ENCODE data around the gene SYNGAP1. TPM values are rescaled to one million over a fixed set of nuclear protein-coding genes. Genes with fewer than 3 reads are reported as not detected.

Gene SYNGAP1
- total and polyA plus RNA-seq, 4 donors = 11.5 to 98.9 (median 52.9) TPM

DNA sequence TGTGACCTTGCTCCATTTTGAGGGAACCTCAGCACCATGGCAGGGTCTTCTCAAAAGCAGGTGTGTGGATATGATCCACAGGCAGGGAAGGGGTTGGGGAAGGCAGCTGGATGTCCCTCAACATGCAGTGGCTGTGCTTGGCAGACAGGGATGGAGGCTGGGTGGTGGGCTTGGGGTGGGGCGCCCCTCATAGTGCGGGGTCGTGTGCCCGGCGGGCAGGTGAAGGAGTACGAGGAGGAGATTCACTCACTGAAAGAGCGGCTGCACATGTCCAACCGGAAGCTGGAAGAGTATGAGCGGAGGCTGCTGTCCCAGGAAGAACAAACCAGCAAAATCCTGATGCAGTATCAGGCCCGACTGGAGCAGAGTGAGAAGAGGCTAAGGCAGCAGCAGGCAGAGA is 26.5 kb downstream of the SYNGAP1 start:
- 94% methylated on average over 10 of the region's 10 CpGs for WGBS (ENCODE audit: insufficient coverage)
- H3K36me3 ChIP-seq (ENCODE audit: control insufficient read depth, insufficient read depth, low read length) = peaks cover 80% of the 10 kb centered on the region
- no peak for DNase-seq (ENCODE audit: low read depth in 4 of 6, low spot score in 6 of 6)
- no peaks in the 10 kb centered on the region for H3K9me3 ChIP-seq (ENCODE audit: control insufficient read depth, insufficient read depth, low read length)
- no peaks in the 10 kb centered on the region for H3K27me3 ChIP-seq (ENCODE audit: control insufficient read depth, insufficient read depth, low read length)
- H3K27ac ChIP-seq (ENCODE audit: low read depth, low read length) = no peak overlapping the region
- no peaks in the 10 kb centered on the region for H3K4me1 ChIP-seq (ENCODE audit: control insufficient read depth, insufficient read depth, low read length)
- H3K4me3 ChIP-seq (ENCODE audit: low read depth, low read length) = no peak overlapping the region

DNA sequence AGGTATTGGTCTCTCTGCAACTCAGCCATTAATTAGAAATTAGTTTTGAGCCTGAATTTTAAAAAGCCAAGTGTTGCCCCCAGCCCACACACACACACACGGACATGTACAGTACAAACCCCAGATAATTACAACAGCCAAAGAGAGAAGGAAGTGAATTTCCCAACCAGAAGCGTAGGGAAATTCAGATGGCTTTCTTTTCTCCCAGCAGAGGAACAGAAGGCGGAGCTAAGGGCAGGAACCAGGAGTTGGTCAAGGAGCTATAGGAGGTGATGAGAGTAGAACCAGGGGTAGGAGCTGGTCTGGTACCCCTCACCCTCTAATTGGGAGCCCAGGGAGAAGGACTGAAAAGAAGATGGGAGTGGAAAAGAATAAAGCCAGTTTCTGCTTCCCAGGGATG is 30.6 kb downstream of the SYNGAP1 start:
- Histone ChIP-seq H3K27me3 (ENCODE audit: control insufficient read depth, insufficient read depth, low read length) (no peaks in the 10 kb centered on the region), H3K9me3 (ENCODE audit: control insufficient read depth, insufficient read depth, low read length) (no peaks in the 10 kb centered on the region), H3K36me3 (ENCODE audit: control insufficient read depth, insufficient read depth, low read length) (peaks cover 61% of the 10 kb centered on the region), H3K4me1 (ENCODE audit: control insufficient read depth, insufficient read depth, low read length) (peaks cover 17% of the 10 kb centered on the region), H3K27ac (ENCODE audit: low read depth, low read length) (no peak overlapping the region), H3K4me3 (ENCODE audit: low read depth, low read length) (no peak overlapping the region)
- no peak for DNase-seq (ENCODE audit: low read depth in 4 of 6, low spot score in 6 of 6)
- no CpG with 5 or more reads among the region's 3 CpGs for WGBS (ENCODE audit: insufficient coverage)

DNA sequence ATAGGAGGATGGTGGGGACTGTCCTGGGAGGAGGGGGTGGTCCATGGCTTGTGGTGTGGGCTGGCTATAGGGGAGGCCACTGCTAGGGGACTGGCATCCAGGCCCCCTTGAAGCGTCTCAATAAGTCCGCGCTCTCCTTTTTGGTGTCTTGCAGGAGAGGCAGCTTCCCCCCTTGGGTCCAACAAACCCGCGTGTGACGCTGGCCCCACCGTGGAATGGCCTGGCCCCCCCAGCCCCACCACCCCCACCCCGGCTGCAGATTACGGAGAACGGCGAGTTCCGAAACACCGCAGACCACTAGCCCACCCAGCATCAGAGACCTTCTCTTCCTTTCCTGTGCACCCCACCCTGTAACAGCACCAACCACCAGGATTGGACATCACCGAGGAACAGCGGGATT is 31.7 kb downstream of the SYNGAP1 start:
- H3K4me3 ChIP-seq (ENCODE audit: low read depth, low read length) = no peak overlapping the region
- H3K9me3 ChIP-seq (ENCODE audit: control insufficient read depth, insufficient read depth, low read length) = no peaks in the 10 kb centered on the region
- peaks cover 61% of the 10 kb centered on the region for H3K36me3 ChIP-seq (ENCODE audit: control insufficient read depth, insufficient read depth, low read length)
- H3K27me3 ChIP-seq (ENCODE audit: control insufficient read depth, insufficient read depth, low read length) = no peaks in the 10 kb centered on the region
- peaks cover 24% of the 10 kb centered on the region for H3K4me1 ChIP-seq (ENCODE audit: control insufficient read depth, insufficient read depth, low read length)
- no peak overlapping the region for H3K27ac ChIP-seq (ENCODE audit: low read depth, low read length)
- WGBS (ENCODE audit: insufficient coverage) = 86% methylated on average over 6 of the region's 15 CpGs
- DNase-seq (ENCODE audit: low read depth in 4 of 6, low spot score in 6 of 6) = no peak

DNA sequence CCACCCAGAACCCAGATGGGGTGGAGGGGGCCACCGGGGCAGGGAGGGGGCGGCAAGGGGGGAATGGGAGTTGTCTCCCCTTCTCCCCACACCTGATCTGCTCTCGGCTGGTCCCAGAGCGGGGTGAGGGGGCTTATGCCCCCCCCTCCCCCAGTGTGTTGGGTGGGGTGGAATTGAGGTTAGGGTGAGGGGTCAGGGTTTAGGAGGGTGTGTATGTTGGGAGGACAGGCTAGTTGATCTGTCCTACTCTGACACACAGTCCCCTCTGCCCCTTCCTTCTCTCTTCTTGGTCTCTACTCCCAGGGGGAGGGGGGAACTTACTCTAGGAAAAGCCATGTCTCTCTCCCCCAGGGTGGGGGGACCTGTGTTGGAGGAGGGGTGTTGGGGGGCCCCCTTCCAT is 32.6 kb downstream of the SYNGAP1 start:
- H3K9me3 ChIP-seq (ENCODE audit: control insufficient read depth, insufficient read depth, low read length) = no peaks in the 10 kb centered on the region
- WGBS (ENCODE audit: insufficient coverage) = no CpG with 5 or more reads among the region's 4 CpGs
- H3K4me3 ChIP-seq (ENCODE audit: low read depth, low read length) = no peak overlapping the region
- peaks cover 54% of the 10 kb centered on the region for H3K36me3 ChIP-seq (ENCODE audit: control insufficient read depth, insufficient read depth, low read length)
- H3K27ac ChIP-seq (ENCODE audit: low read depth, low read length) = no peak overlapping the region
- H3K27me3 ChIP-seq (ENCODE audit: control insufficient read depth, insufficient read depth, low read length) = no peaks in the 10 kb centered on the region
- no peak for DNase-seq (ENCODE audit: low read depth in 4 of 6, low spot score in 6 of 6)
- H3K4me1 ChIP-seq (ENCODE audit: control insufficient read depth, insufficient read depth, low read length) = peaks cover 24% of the 10 kb centered on the region

DNA sequence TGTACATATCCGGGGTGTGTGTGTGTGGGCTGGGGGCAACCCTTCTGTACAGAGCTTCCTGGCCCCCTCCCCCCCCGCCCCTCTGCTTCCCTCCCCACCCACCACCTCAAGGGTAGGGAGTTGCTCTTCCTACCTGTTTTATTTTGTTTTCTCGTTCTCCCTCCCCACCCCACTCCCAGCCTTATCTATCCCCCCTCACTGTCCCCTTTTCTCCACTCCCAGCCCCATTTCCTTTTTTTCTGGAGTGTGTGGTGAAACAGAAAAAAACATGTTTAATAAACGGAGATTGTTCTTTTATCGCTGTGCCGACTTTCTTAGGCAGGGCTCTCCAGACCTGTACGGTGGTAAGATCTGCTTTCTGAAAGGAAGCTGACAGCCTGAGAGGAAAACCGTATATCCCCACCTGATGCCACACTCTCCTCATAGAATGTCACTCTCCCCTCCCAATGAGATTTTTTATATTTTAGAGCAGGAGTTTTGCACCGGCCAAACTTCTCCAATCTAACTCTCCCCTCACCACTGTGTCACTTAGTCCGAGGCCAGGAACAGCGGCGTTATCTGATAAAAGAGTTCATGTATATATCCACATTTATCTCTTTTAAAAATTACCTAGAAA is 33.6 kb downstream of the SYNGAP1 start:
- Histone ChIP-seq H3K9me3 (ENCODE audit: control insufficient read depth, insufficient read depth, low read length) (no peaks in the 10 kb centered on the region), H3K27me3 (ENCODE audit: control insufficient read depth, insufficient read depth, low read length) (no peaks in the 10 kb centered on the region), H3K4me3 (ENCODE audit: low read depth, low read length) (peak overlapping the region; percentile 99), H3K36me3 (ENCODE audit: control insufficient read depth, insufficient read depth, low read length) (peaks cover 50% of the 10 kb centered on the region), H3K27ac (ENCODE audit: low read depth, low read length) (peak overlapping the region; percentile 90), H3K4me1 (ENCODE audit: control insufficient read depth, insufficient read depth, low read length) (peaks cover 24% of the 10 kb centered on the region)
- WGBS (ENCODE audit: insufficient coverage) = no CpG with 5 or more reads among the region's 12 CpGs
- no peak for DNase-seq (ENCODE audit: low read depth in 4 of 6, low spot score in 6 of 6)

DNA sequence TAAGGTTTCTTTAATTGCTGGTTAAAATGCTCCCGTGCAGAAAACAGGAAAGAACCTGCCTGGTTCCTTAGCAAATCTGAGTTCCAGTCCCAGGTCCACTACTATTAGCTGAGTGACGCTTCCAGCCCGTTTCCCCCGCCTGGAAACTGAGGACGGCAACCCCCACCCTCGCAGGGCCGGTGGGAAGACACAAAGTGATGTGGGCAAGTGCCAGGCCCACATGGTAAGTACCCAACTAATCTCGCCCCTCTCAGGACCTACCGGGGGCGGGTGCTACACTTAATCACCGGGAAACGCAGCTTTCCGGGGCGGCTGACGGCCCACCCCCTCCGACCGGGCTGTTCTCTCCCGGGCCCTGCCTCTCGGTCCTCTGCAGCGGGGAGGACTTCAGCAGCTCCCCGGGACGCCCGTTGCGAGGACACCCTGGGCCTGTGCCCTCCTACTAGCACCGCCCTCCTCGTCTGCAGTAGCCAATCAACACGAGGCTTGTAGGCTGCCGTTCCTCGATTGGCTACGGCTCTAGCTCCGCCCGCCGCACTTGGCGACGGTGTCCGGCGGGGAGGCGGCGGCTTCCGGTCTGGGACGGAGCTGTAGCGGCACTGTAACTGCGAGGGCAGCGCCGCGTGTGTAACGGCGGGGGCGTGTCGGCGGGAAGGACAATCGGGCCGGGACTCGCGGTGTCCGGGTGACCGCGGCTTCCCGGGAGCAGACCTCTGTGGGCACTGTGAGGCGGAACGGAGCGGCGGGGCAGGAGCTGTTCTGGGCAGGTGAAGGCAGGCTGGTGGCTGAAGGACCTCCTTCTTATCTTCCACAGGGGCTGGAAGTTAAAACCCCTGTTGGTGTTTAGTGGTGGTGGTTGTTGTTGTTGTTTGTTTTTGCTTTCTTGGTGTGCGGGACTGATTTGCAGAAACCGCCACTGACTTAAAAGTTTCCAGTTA is 34.4 kb downstream of the SYNGAP1 start, which contains the start of gene ZBTB9:
Gene ZBTB9, plus strand, starts transcription at position 568 of the 938 bp plus-strand sequence. CDS start 525 bp downstream, outside the sequence.
- H3K4me3 ChIP-seq (ENCODE audit: low read depth, low read length) = peak within 1 kb of the TSS; percentile 99
- DNase-seq (ENCODE audit: low read depth in 4 of 6, low spot score in 6 of 6) = peak; percentile 79 to 98 (median 91)
- WGBS (ENCODE audit: insufficient coverage) = under 1% methylated on average over 64 of the region's 65 CpGs
- no peaks in the 10 kb centered on the region for H3K9me3 ChIP-seq (ENCODE audit: control insufficient read depth, insufficient read depth, low read length)
- no peaks in the 10 kb centered on the region for H3K27me3 ChIP-seq (ENCODE audit: control insufficient read depth, insufficient read depth, low read length)
- H3K4me1 ChIP-seq (ENCODE audit: control insufficient read depth, insufficient read depth, low read length) = peaks cover 24% of the 10 kb centered on the region
- H3K27ac ChIP-seq (ENCODE audit: low read depth, low read length) = peak within 1 kb of the TSS; percentile 90
- H3K36me3 ChIP-seq (ENCODE audit: control insufficient read depth, insufficient read depth, low read length) = peaks cover 42% of the 10 kb centered on the region

DNA sequence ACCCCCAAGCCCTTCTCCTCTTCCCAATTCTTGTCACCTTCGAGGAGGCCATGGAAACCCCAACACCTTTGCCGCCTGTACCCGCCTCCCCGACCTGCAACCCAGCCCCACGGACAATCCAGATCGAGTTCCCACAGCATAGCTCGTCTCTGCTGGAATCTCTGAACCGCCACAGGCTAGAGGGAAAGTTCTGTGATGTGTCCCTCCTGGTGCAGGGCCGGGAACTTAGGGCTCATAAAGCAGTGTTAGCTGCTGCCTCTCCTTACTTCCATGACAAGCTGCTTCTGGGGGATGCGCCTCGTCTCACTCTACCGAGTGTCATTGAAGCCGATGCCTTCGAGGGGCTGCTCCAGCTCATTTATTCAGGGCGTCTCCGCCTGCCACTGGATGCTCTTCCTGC is 35.2 kb downstream of the SYNGAP1 start:
- H3K4me3 ChIP-seq (ENCODE audit: low read depth, low read length) = peak overlapping the region; percentile 99
- no peaks in the 10 kb centered on the region for H3K27me3 ChIP-seq (ENCODE audit: control insufficient read depth, insufficient read depth, low read length)
- peaks cover 38% of the 10 kb centered on the region for H3K36me3 ChIP-seq (ENCODE audit: control insufficient read depth, insufficient read depth, low read length)
- H3K9me3 ChIP-seq (ENCODE audit: control insufficient read depth, insufficient read depth, low read length) = no peaks in the 10 kb centered on the region
- 48% methylated on average over 10 of the region's 16 CpGs for WGBS (ENCODE audit: insufficient coverage)
- peaks cover 24% of the 10 kb centered on the region for H3K4me1 ChIP-seq (ENCODE audit: control insufficient read depth, insufficient read depth, low read length)
- no peak overlapping the region for H3K27ac ChIP-seq (ENCODE audit: low read depth, low read length)
- DNase-seq (ENCODE audit: low read depth in 4 of 6, low spot score in 6 of 6) = no peak

DNA sequence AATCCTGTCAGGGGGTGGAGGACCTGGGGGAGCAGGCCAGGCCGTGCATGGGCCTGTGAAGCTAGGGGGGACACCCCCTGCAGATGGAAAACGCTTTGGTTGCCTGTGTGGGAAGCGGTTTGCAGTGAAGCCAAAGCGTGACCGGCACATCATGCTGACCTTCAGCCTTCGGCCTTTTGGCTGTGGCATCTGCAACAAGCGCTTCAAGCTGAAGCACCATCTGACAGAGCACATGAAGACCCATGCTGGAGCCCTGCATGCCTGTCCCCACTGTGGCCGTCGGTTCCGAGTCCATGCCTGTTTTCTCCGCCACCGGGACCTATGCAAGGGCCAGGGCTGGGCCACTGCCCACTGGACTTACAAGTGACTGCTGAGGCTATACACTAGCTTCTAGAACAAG is 36.3 kb downstream of the SYNGAP1 start:
- Histone ChIP-seq H3K4me1 (ENCODE audit: control insufficient read depth, insufficient read depth, low read length) (peaks cover 24% of the 10 kb centered on the region), H3K4me3 (ENCODE audit: low read depth, low read length) (no peak overlapping the region), H3K36me3 (ENCODE audit: control insufficient read depth, insufficient read depth, low read length) (peaks cover 38% of the 10 kb centered on the region), H3K27me3 (ENCODE audit: control insufficient read depth, insufficient read depth, low read length) (no peaks in the 10 kb centered on the region), H3K27ac (ENCODE audit: low read depth, low read length) (no peak overlapping the region), H3K9me3 (ENCODE audit: control insufficient read depth, insufficient read depth, low read length) (no peaks in the 10 kb centered on the region)
- no peak for DNase-seq (ENCODE audit: low read depth in 4 of 6, low spot score in 6 of 6)
- WGBS (ENCODE audit: insufficient coverage) = 96% methylated on average over 12 of the region's 12 CpGs

DNA sequence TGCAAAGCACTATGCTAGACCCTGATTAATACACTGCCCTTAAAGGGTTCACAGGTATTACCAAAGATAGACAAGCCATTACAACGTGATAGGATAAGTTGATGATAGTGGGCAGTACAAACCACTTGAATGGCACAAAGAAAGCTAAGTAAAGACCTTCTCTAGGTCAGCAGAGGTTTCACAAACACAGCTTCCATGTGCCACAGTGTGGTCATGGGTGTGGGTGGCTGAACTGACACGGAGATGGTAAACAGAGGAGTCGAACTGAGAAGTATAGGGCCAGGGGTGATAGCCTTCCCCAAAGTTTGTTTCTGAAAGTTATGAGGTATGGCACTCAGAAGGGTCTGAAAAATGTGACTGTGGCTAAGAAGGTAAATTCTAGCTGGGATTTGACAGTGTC is 38.8 kb downstream of the SYNGAP1 start:
- DNase-seq (ENCODE audit: low read depth in 4 of 6, low spot score in 6 of 6) = no peak
- Histone ChIP-seq H3K27me3 (ENCODE audit: control insufficient read depth, insufficient read depth, low read length) (no peaks in the 10 kb centered on the region), H3K4me3 (ENCODE audit: low read depth, low read length) (no peak overlapping the region), H3K4me1 (ENCODE audit: control insufficient read depth, insufficient read depth, low read length) (peaks cover 18% of the 10 kb centered on the region), H3K36me3 (ENCODE audit: control insufficient read depth, insufficient read depth, low read length) (peaks cover 20% of the 10 kb centered on the region), H3K9me3 (ENCODE audit: control insufficient read depth, insufficient read depth, low read length) (no peaks in the 10 kb centered on the region), H3K27ac (ENCODE audit: low read depth, low read length) (no peak overlapping the region)
- 92% methylated on average over 3 of the region's 3 CpGs for WGBS (ENCODE audit: insufficient coverage)

All from spinal cord (tissue), 10 donors.